DND-41 (cell line): ENCODE measurements around the gene REEP6.

Source experiments
- EZH2 ChIP-seq: IDR thresholded peaks from 3 replicates; pipeline ENCODE4 v1.6.1; 2012; ENCODE audit warnings: borderline replicate concordance, low read depth, mild to moderate bottlenecking, moderate library complexity, low read length, inconsistent platforms; ENCODE audit not compliant: severe bottlenecking
- TF ChIP-seq, protein P1 (sequence below): IDR thresholded peaks from 2 replicates; pipeline ENCODE4 v1.5.1; 2012; ENCODE audit warnings: borderline replicate concordance, low read length, moderate library complexity, mild to moderate bottlenecking; ENCODE audit not compliant: poor library complexity, severe bottlenecking; ENCODE audit errors: extremely low read depth

DNA sequence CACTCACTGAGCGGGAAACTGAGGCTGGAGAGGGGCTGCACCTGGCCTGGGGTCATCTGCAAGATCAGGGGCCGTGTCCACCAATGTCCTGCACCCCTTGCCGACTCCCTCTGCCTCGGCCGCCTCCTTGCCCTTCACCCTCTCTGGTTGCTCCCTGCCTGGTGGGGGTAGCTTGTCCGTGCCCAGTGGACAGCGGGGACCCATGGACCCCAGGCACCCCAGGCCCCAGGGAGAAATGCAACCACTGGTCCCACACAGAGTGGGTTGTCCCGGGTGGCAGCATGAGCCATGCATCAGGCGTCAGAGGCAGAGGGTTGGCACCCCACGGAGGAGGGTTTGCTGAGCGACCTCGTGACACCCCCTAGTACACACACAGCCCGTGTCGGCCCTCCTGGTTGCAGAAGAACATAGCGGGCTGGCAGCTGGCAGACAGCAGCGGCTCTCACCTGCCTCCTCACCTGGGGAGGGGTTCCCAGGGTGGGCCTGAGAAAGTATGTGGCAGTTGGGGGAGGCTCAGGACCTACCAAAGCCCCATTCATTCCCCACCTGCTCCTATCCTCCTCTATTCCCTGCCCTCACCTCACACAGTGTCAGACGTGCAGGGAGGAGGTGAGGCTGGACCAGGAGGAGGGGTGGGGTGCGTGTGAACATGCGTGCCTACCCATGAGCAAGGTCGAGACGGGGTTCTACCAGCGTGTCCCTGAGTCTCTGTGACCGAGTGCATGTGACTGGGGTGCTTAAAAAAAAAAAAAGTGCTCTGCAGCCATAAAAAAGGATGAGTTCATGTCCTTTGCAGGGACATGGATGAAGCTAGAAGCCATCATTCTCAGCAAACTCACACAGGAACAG, 13.2 kb downstream of the REEP6 start:
- TF ChIP-seq, protein P1, sequence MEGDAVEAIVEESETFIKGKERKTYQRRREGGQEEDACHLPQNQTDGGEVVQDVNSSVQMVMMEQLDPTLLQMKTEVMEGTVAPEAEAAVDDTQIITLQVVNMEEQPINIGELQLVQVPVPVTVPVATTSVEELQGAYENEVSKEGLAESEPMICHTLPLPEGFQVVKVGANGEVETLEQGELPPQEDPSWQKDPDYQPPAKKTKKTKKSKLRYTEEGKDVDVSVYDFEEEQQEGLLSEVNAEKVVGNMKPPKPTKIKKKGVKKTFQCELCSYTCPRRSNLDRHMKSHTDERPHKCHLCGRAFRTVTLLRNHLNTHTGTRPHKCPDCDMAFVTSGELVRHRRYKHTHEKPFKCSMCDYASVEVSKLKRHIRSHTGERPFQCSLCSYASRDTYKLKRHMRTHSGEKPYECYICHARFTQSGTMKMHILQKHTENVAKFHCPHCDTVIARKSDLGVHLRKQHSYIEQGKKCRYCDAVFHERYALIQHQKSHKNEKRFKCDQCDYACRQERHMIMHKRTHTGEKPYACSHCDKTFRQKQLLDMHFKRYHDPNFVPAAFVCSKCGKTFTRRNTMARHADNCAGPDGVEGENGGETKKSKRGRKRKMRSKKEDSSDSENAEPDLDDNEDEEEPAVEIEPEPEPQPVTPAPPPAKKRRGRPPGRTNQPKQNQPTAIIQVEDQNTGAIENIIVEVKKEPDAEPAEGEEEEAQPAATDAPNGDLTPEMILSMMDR, result no peak
- TF ChIP-seq EZH2, result no peak
